Stimulated activated CD8-positive, alpha-beta memory T cell treated with anti-CD3 and anti-CD28 coated beads, Interleukin-12 subunit alpha, Interleukin-12 subunit beta, amount 100 ng/mL, for 24 hours (primary cell): ENCODE measurements around the gene PRR23B.

Experiments
- DNase-seq: peaks from one replicate; pipeline ENCODE4 v3.0.0-alpha.2; 2020; ENCODE audit errors: extremely low read depth

PRR23B gene

GRCh38 chr3:138974462-138974861 lies 46.3 kb downstream of the PRR23B start:
- no peak for DNase-seq

GRCh38 chr3:138972941-138973340 lies 47.8 kb downstream of the PRR23B start:
- no peak for DNase-seq

- DNase-seq: no peak
Measured at GRCh38 chr3:138971766-138972320, 48.9 kb downstream of the PRR23B start.
